Stomach smooth muscle (tissue), 2 donors: ENCODE results near the gene ATPAF2.
"Not testable (repeated sequence)": the region's sequence is repeated elsewhere in the genome, so short reads cannot be mapped to it uniquely, and the experiment has no call there.

Source experiments
- H3K27ac ChIP-seq: one replicate; pipeline ENCODE4 v1.7.0; 2013; ENCODE audit warnings: mild to moderate bottlenecking, low read length, inconsistent platforms
- H3K27me3 ChIP-seq, 2 donors: one replicate each; pipeline ENCODE4 v1.7.0; 2013; ENCODE audit warnings: low read length in 2 of 2; ENCODE audit not compliant: insufficient read depth in 2 of 2, control insufficient read depth in 1 of 2
- H3K36me3 ChIP-seq, 2 donors: one replicate each; pipeline ENCODE4 v1.7.0; 2013; ENCODE audit warnings: low read length in 2 of 2; ENCODE audit not compliant: control insufficient read depth in 2 of 2, insufficient read depth in 2 of 2
- H3K4me1 ChIP-seq: one replicate; pipeline ENCODE4 v1.7.0; 2013; ENCODE audit warnings: low read length; ENCODE audit not compliant: control insufficient read depth, insufficient read depth
- H3K4me3 ChIP-seq, 2 donors: one replicate each; pipeline ENCODE4 v1.7.0; 2013; ENCODE audit warnings: low read length in 2 of 2
- H3K9ac ChIP-seq, 2 donors: one replicate each; pipeline ENCODE4 v1.7.0; 2013; ENCODE audit warnings: low read length in 2 of 2, mild to moderate bottlenecking in 1 of 2
- H3K9me3 ChIP-seq, 2 donors: one replicate each; pipeline ENCODE4 v1.7.0; 2013; ENCODE audit warnings: low read length in 2 of 2; ENCODE audit not compliant: control insufficient read depth in 2 of 2
- donor health status: healthy.
- donor health status: Pancreatic carcinoma.

ATPAF2 gene

GRCh38 chr17:17995887-17996286, 43.1 kb downstream of the ATPAF2 start:
- H3K27me3 ChIP-seq, H3K9me3 ChIP-seq, H3K36me3 ChIP-seq, H3K9ac ChIP-seq, H3K4me3 ChIP-seq, H3K4me1 ChIP-seq, H3K27ac ChIP-seq: not testable (repeated sequence)

DNA sequence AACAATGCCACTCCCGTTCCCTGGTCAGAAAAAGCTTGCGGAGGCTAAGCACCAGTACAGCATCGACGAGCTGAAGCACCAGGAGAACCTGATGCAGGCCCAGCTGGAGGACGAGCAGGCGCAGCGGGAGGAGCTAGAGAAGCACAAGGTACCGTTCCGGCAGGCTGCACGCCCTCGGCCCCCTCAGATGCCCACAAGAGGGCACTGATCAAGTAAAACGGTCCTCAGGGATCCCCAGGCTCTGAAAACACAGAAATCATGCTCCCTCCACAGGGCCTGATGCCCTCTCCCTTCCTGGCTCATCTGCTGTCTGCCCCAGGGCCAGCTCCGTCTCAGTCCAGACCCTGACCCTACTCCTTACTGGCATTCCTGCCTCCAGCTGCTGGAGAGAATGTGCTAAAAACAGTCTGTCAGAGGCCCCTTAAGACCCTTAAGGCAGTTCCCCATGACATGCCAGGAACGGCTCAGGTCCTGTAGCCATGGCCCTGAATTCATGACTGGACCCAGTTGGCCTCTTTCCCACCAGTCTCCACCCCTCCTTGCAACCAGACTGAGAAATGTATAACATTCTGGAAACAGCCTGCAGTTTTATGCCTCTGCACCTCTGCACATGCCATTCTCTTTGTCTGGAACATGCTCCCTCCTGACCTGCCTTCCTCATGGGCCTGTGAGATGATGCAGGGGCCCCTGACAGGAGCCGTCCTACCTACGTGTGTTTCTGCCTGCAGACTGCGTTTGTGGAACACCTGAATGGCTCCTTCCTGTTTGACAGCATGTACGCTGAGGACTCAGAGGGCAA, 44.5 kb downstream of the ATPAF2 start:
- no peak overlapping the region for H3K9ac ChIP-seq
- H3K27me3 ChIP-seq = no peaks in the 10 kb centered on the region
- H3K36me3 ChIP-seq = no peaks in the 10 kb centered on the region
- no peaks in the 10 kb centered on the region for H3K4me1 ChIP-seq
- no peaks in the 10 kb centered on the region for H3K9me3 ChIP-seq
- H3K4me3 ChIP-seq = no peak overlapping the region
- no peak overlapping the region for H3K27ac ChIP-seq

DNA sequence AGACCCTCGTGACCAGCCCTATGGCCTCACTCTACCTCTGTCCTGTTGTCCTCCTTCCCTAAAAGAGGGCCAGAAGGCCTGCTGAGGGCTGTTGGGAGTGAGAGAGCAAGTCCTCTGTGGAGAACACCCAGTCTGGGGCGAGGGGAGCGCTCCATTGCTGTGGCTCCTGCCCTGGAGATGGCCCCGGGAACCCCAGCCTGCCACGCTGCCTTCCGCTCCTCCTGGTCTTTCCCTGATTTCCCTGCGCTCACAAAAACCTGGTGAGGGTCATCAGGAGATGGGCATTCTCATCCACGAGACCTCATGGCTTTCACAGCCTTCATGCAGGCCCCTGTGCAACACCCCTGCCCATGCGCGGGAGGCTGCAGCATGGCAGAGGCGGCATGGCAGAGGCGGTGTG, 45.1 kb downstream of the ATPAF2 start:
- no peak overlapping the region for H3K4me3 ChIP-seq
- H3K27me3 ChIP-seq = no peaks in the 10 kb centered on the region
- peaks cover 0 to under 1% of the 10 kb centered on the region in 2 donors for H3K36me3 ChIP-seq
- no peaks in the 10 kb centered on the region for H3K4me1 ChIP-seq
- H3K9ac ChIP-seq = no peak overlapping the region
- no peaks in the 10 kb centered on the region for H3K9me3 ChIP-seq
- no peak overlapping the region for H3K27ac ChIP-seq

DNA sequence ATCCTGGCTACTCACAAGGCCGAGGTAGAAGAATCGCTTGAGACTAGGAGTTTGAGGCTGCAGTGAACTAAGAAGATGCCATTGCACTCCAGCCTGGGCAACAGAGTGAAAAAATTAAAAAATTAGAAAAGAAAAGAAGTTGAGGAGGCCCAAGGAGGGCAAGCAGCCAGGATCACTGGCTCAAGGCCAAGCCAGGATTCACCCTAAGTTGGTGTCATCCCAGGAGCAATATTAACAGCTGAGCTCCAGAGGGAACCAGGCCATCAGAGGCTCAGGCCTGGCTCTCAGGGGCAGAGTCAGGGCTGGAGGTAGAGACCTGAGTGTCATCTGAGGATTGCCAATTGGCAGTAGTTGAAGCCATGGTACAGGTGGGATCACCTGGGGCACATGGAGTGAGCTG, 45.6 kb downstream of the ATPAF2 start:
- Histone ChIP-seq H3K9ac (no peak overlapping the region), H3K27ac (no peak overlapping the region), H3K4me1 (no peaks in the 10 kb centered on the region), H3K4me3 (no peak overlapping the region), H3K9me3 (no peaks in the 10 kb centered on the region), H3K27me3 (no peaks in the 10 kb centered on the region), H3K36me3 (peaks cover 0 to 2% of the 10 kb centered on the region in 2 donors)

GRCh38 chr17:17990282-17990681, 48.7 kb downstream of the ATPAF2 start:
- Histone ChIP-seq H3K36me3 (peaks cover 0 to 5% of the 10 kb centered on the region in 2 donors), H3K4me1 (no peaks in the 10 kb centered on the region), H3K27me3 (no peaks in the 10 kb centered on the region), H3K4me3 (no peak overlapping the region), H3K9ac (no peak overlapping the region), H3K27ac (no peak overlapping the region), H3K9me3 (no peaks in the 10 kb centered on the region)

DNA sequence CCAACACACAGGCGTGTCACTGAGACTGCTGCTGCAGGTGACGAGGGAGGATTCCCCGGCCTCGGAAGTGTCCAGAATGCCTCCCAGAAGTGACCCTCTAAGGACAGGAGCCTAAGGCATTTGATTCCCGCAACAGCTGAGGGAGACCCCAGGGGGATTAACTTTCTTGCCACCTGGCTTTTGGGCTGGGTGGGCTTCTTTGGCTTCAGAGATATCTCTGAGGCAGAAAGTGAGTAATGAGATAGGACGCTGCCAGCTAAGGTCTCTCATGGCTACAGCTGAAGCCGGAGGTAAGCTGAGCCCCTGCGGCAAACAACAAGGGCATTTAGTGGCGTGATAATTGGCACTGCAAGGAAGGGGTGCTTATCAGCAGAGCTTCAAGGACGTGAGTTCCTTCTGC, 49.4 kb downstream of the ATPAF2 start:
- Histone ChIP-seq H3K27ac (no peak overlapping the region), H3K9ac (no peak overlapping the region), H3K4me3 (no peak overlapping the region), H3K4me1 (no peaks in the 10 kb centered on the region), H3K27me3 (no peaks in the 10 kb centered on the region), H3K9me3 (no peaks in the 10 kb centered on the region), H3K36me3 (peaks cover 0 to 5% of the 10 kb centered on the region in 2 donors)

DNA sequence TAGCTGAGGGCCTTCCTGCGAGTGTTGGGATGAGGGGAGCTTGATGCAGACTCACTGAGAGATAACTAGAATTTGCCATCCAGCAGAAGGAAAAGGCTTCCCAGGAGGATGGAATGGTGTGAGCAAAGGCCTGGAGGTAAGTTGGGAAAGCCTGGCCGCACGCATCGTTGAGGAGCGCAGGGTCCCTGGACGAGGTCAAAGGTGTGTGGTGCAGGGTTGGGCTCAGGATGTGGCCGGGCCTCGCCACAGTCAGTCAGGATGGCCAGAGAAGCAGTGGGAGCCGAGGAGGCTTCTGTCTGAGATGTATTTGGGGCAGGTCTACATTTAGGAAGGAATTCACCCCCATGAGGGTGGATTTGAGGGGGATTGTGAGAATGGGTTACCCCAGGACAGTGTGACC, 49.9 kb downstream of the ATPAF2 start:
- Histone ChIP-seq H3K4me1 (no peaks in the 10 kb centered on the region), H3K36me3 (peaks cover 0 to 5% of the 10 kb centered on the region in 2 donors), H3K27ac (no peak overlapping the region), H3K9me3 (no peaks in the 10 kb centered on the region), H3K9ac (no peak overlapping the region), H3K27me3 (no peaks in the 10 kb centered on the region), H3K4me3 (no peak overlapping the region)

DNA sequence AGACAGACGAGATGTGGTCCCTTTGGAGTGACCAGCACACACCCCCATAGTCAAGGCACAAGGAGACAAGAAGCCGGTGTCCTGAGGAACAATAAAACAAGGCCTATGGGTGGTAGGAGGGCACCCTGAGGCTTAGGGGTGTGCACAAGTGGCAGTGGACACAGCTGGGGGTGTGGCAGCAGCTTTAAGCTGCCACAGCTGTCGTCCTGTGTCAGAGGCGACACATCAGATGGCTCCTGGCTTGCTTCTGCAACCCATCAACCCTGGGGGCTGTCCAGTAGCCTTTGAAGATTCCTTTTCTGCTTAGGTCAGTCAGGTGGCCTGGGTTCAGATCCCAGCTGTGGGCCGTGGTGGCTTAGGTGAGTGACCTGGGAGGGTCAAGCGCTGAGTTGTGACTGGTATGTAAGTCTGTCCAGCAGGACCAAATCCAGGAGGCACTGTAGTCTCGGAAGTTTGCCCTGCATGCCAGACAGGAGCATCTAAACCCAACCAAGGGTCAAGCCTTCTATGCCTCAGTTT, 50.5 kb downstream of the ATPAF2 start:
- H3K9ac ChIP-seq = no peak overlapping the region
- H3K27me3 ChIP-seq = no peaks in the 10 kb centered on the region
- H3K9me3 ChIP-seq = no peaks in the 10 kb centered on the region
- no peak overlapping the region for H3K27ac ChIP-seq
- H3K36me3 ChIP-seq = peaks cover 0 to 5% of the 10 kb centered on the region in 2 donors
- H3K4me3 ChIP-seq = no peak overlapping the region
- H3K4me1 ChIP-seq = no peaks in the 10 kb centered on the region

GRCh38 chr17:17987901-17988300, 51.1 kb downstream of the ATPAF2 start:
- Histone ChIP-seq H3K36me3 (peaks cover 0 to 5% of the 10 kb centered on the region in 2 donors), H3K9ac (no peak overlapping the region), H3K4me3 (no peak overlapping the region), H3K27ac (no peak overlapping the region), H3K9me3 (no peaks in the 10 kb centered on the region), H3K4me1 (no peaks in the 10 kb centered on the region), H3K27me3 (no peaks in the 10 kb centered on the region)

- H3K9ac ChIP-seq = no peak overlapping the region
- no peak overlapping the region for H3K27ac ChIP-seq
- H3K4me1 ChIP-seq = no peaks in the 10 kb centered on the region
- H3K9me3 ChIP-seq = no peaks in the 10 kb centered on the region
- peaks cover 0 to 5% of the 10 kb centered on the region in 2 donors for H3K36me3 ChIP-seq
- H3K4me3 ChIP-seq = no peak overlapping the region
- no peaks in the 10 kb centered on the region for H3K27me3 ChIP-seq
Observed at GRCh38 chr17:17987187-17987896, 51.6 kb downstream of the ATPAF2 start.

- H3K36me3 ChIP-seq = peaks cover 0 to 5% of the 10 kb centered on the region in 2 donors
Observed at GRCh38 chr17:17985555-17985954, 53.4 kb downstream of the ATPAF2 start.

More at GRCh38 chr17:17985555-17985954, 53.4 kb downstream of the ATPAF2 start:
- no peak overlapping the region for H3K27ac ChIP-seq
- no peak overlapping the region for H3K4me3 ChIP-seq
- H3K4me1 ChIP-seq = no peaks in the 10 kb centered on the region
- H3K27me3 ChIP-seq = no peaks in the 10 kb centered on the region
- H3K9ac ChIP-seq = no peak overlapping the region
- no peaks in the 10 kb centered on the region for H3K9me3 ChIP-seq
